Esophagus muscularis mucosa (tissue), 4 donors: ENCODE measurements around the gene LILRA2.

Experiments
- EP300 ChIP-seq: sonication (generic); formaldehyde crosslinking; IDR thresholded peaks from one replicate; pipeline ENCODE4 v1.6.1; 2017; ENCODE audit warnings: antibody characterized with exemption
- POLR2A ChIP-seq: fragments of 450-650 bp; IDR thresholded peaks from one replicate; pipeline ENCODE4 v1.6.1; 2017; ENCODE audit warnings: antibody characterized with exemption, moderate library complexity, mild to moderate bottlenecking, low read depth
- POLR2AphosphoS5 ChIP-seq, 2 donors: sonication (generic); formaldehyde crosslinking; IDR thresholded peaks; one replicate each; pipeline ENCODE4 v1.6.1; 2017; ENCODE audit warnings: antibody characterized with exemption in 2 of 2
- TF ChIP-seq, protein P1 (sequence below), 3 experiments: fragments of 200-600 bp in 2 of 3; fragments of 450-650 bp in 1 of 3; sonication (generic) in 2 of 3; IDR thresholded peaks; one replicate each; pipeline ENCODE4 v1.5.1; 2017 to 2019; ENCODE audit warnings: antibody characterized with exemption in 3 of 3, mild to moderate bottlenecking in 2 of 3, moderate library complexity in 1 of 3

DNA sequence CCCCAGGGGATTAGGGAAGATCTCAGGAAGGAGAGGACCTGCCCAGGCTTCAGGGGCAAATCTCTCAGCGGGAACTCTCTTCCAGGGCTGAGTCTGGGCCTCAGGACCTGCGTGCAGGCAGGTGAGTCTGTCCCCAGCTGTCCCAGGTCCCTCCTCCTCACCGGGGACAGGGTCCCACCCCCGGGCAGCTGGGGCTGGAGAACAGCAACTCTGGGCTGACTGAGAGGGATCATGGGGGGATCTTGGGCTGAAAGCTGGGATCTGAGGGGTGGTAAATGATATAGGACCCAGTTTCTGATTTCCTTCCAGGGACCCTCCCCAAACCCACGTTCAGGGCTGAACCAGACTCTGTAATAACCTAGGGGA lies 34.2 kb downstream of the LILRA2 start:
- TF ChIP-seq, protein P1, sequence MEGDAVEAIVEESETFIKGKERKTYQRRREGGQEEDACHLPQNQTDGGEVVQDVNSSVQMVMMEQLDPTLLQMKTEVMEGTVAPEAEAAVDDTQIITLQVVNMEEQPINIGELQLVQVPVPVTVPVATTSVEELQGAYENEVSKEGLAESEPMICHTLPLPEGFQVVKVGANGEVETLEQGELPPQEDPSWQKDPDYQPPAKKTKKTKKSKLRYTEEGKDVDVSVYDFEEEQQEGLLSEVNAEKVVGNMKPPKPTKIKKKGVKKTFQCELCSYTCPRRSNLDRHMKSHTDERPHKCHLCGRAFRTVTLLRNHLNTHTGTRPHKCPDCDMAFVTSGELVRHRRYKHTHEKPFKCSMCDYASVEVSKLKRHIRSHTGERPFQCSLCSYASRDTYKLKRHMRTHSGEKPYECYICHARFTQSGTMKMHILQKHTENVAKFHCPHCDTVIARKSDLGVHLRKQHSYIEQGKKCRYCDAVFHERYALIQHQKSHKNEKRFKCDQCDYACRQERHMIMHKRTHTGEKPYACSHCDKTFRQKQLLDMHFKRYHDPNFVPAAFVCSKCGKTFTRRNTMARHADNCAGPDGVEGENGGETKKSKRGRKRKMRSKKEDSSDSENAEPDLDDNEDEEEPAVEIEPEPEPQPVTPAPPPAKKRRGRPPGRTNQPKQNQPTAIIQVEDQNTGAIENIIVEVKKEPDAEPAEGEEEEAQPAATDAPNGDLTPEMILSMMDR (IDR thresholded peaks at IDR 0.05): no peak
- TF ChIP-seq POLR2AphosphoS5 (IDR thresholded peaks at IDR 0.05) (no peak), POLR2A (no peak), EP300 (no peak)
